Esophagus squamous epithelium (tissue), 4 donors: Measurements from ENCODE around the gene CADM2.

Source experiments
- POLR2A ChIP-seq, 4 donors: fragments of 450-650 bp; IDR thresholded peaks; one replicate each; pipeline ENCODE4 v1.6.1; 2017; ENCODE audit warnings: antibody characterized with exemption in 4 of 4, mild to moderate bottlenecking in 4 of 4, moderate library complexity in 3 of 4
- TF ChIP-seq, protein P1 (sequence below), 6 experiments: fragments of 450-650 bp in 4 of 6; fragments of 200-600 bp in 2 of 6; sonication (generic) in 2 of 6; IDR thresholded peaks; one replicate each; pipeline ENCODE4 v1.5.1; 2016 to 2019; ENCODE audit warnings: antibody characterized with exemption in 6 of 6, mild to moderate bottlenecking in 4 of 6, moderate library complexity in 4 of 6

DNA sequence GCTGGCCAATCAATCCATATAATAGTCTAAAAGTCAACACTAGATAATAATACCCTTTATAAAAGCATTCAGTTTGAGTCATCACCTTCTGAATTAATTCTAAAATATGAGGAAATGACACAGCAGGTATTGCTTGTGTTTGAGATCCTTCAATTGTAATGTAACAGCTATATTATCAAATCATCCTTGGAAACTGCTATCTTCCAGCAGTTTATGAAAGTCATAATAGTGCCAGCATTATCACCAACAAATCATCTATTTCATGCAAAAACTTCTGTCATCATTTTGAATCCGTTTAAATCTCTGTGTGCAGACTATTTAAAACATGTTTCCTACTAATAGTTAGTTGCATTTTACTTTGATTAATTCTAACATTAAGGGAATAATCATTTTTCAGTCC is 468.7 kb downstream of the CADM2 start:
- TF ChIP-seq, protein P1, sequence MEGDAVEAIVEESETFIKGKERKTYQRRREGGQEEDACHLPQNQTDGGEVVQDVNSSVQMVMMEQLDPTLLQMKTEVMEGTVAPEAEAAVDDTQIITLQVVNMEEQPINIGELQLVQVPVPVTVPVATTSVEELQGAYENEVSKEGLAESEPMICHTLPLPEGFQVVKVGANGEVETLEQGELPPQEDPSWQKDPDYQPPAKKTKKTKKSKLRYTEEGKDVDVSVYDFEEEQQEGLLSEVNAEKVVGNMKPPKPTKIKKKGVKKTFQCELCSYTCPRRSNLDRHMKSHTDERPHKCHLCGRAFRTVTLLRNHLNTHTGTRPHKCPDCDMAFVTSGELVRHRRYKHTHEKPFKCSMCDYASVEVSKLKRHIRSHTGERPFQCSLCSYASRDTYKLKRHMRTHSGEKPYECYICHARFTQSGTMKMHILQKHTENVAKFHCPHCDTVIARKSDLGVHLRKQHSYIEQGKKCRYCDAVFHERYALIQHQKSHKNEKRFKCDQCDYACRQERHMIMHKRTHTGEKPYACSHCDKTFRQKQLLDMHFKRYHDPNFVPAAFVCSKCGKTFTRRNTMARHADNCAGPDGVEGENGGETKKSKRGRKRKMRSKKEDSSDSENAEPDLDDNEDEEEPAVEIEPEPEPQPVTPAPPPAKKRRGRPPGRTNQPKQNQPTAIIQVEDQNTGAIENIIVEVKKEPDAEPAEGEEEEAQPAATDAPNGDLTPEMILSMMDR (IDR thresholded peaks at IDR 0.05): no peak
- no peak for TF ChIP-seq POLR2A (IDR thresholded peaks at IDR 0.05)
